ENCODE results near the gene ANTXR1. TPM values are rescaled to one million over a fixed set of nuclear protein-coding genes. Genes with fewer than 3 reads are reported as not detected.

Gene ANTXR1
- total RNA-seq, 1 experiment from 2014 or later = 33.1 TPM

DNA sequence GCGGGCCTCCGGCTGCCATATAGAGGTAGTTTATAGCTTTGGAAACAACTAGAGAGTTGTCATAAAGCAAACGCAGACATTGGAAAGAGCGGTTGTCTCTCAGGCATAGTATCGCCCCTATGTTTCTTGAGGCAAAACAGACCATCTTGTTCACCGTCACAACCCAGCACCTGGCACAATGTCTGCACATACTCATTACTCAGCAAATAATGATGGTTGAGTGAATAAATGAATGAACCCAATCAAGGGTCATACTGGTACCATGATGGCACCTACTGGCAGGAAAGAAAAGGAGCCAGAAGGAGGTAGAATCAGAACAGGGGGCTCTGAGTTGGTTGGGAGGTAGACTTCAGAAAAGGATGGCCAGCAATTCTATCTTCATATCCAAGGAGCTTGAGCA lies 118.5 kb downstream of the ANTXR1 start:
- Mint-ChIP-seq H3K27ac (ENCODE audit: low read depth, unreplicated experiment) (no peak overlapping the region), H3K36me3 (ENCODE audit: insufficient read depth, unreplicated experiment) (no peaks in the 10 kb centered on the region), H3K9me3 (ENCODE audit: unreplicated experiment) (no peaks in the 10 kb centered on the region), H3K27me3 (ENCODE audit: insufficient read depth, unreplicated experiment) (no peaks in the 10 kb centered on the region), H3K4me1 (ENCODE audit: insufficient read depth, unreplicated experiment) (peaks cover 13% of the 10 kb centered on the region), H3K4me3 (ENCODE audit: unreplicated experiment) (no peak overlapping the region)
- TF ChIP-seq, protein P1, sequence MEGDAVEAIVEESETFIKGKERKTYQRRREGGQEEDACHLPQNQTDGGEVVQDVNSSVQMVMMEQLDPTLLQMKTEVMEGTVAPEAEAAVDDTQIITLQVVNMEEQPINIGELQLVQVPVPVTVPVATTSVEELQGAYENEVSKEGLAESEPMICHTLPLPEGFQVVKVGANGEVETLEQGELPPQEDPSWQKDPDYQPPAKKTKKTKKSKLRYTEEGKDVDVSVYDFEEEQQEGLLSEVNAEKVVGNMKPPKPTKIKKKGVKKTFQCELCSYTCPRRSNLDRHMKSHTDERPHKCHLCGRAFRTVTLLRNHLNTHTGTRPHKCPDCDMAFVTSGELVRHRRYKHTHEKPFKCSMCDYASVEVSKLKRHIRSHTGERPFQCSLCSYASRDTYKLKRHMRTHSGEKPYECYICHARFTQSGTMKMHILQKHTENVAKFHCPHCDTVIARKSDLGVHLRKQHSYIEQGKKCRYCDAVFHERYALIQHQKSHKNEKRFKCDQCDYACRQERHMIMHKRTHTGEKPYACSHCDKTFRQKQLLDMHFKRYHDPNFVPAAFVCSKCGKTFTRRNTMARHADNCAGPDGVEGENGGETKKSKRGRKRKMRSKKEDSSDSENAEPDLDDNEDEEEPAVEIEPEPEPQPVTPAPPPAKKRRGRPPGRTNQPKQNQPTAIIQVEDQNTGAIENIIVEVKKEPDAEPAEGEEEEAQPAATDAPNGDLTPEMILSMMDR (IDR thresholded peaks at IDR 0.05; ENCODE audit: unreplicated experiment) = no peak
- no peak for DNase-seq (ENCODE audit: unreplicated experiment)
- BruUV-seq (replicated peaks) = no TSS peak
- ChIA-PET CTCF (interaction anchor here (1.4 kb wide), 1 partner anchor 8 kb away, joined by 3 read pairs; no protein-coding TSS in a partner anchor), POLR2A (no interaction called here)
- intact Hi-C loops (cut with micrococcal nuclease) = no loop called here

DNA sequence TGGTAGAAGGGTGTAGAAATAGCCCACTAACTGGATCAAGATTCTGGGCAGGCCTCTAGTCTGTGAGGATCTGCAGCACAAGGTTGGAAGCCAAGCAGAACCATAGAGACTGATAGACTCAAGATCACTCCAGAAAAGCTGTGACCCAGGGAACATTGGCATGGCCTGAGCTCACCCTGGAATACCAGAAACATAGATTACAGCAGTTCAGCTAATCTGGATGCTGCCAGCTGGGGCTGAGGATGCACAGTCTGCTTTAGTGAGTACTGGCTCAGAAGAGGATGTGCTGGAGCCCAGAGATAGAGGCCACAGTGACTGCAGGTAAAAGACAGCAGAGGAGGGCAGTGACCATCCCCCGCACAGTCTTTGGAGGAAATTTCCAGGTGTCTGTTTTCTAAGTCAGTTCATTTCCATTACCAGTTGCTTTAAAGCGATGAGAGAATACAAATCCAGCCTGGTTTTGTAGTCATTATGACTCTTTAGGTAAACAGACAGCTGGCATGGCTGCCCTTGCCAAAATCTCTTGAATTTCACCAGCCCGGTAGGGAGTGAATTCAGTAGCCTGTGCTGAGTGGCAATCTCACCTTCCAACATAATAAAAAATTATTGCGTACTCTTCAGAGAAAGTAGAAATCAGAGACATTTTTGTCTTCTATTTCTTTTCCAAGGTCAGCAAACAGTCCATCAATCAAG lies 119.2 kb downstream of the ANTXR1 start:
- peak; percentile 43 for DNase-seq (ENCODE audit: unreplicated experiment)
- intact Hi-C loops (cut with micrococcal nuclease) = no loop called here
- ChIA-PET POLR2A (no interaction called here), CTCF (no interaction called here)
- no peak overlapping the region for H3K4me3 Mint-ChIP-seq (ENCODE audit: unreplicated experiment)
- H3K36me3 Mint-ChIP-seq (ENCODE audit: insufficient read depth, unreplicated experiment) = no peaks in the 10 kb centered on the region
- H3K27me3 Mint-ChIP-seq (ENCODE audit: insufficient read depth, unreplicated experiment) = no peaks in the 10 kb centered on the region
- no TSS peak for BruUV-seq (replicated peaks)
- peaks cover 19% of the 10 kb centered on the region for H3K4me1 Mint-ChIP-seq (ENCODE audit: insufficient read depth, unreplicated experiment)
- H3K27ac Mint-ChIP-seq (ENCODE audit: low read depth, unreplicated experiment) = no peak overlapping the region
- TF ChIP-seq, protein P1 (IDR thresholded peaks at IDR 0.05; ENCODE audit: unreplicated experiment) = no peak
- no peaks in the 10 kb centered on the region for H3K9me3 Mint-ChIP-seq (ENCODE audit: unreplicated experiment)

DNA sequence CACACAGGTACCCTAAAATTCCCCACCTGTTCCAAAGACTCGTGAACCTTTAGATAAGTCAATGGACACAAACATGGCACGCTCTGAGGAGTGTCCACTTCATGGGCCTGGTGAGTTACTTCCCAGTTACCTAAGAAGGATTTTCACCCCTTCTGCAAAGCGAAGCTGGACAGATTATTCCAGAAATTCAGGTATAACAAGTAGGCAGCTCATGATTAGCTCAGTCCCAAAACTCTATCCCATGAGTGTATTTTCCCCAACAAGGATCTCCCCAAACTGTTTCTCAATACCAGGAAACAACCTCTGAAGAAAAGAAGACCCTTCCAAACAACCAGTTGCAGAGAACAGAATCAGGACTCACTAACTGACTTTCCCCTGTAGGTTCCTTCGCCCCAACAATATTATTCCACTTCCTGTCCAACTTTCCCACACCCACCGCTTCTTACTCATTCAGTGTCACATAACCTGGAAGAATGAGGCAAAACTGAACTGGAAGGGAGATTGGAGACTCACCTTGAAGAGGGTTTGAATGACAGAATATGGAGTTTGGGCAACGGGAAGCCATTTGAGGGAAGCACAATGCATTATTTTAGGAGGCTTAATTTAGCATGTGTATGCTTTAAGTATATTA lies 120.1 kb downstream of the ANTXR1 start:
- no TSS peak for BruUV-seq (replicated peaks)
- Mint-ChIP-seq H3K4me3 (ENCODE audit: unreplicated experiment) (no peak overlapping the region), H3K36me3 (ENCODE audit: insufficient read depth, unreplicated experiment) (no peaks in the 10 kb centered on the region), H3K27ac (ENCODE audit: low read depth, unreplicated experiment) (no peak overlapping the region), H3K9me3 (ENCODE audit: unreplicated experiment) (no peaks in the 10 kb centered on the region), H3K4me1 (ENCODE audit: insufficient read depth, unreplicated experiment) (peaks cover 23% of the 10 kb centered on the region), H3K27me3 (ENCODE audit: insufficient read depth, unreplicated experiment) (no peaks in the 10 kb centered on the region)
- TF ChIP-seq, protein P1 (IDR thresholded peaks at IDR 0.05; ENCODE audit: unreplicated experiment) = no peak
- ChIA-PET CTCF (interaction anchor here (1.1 kb wide), 1 partner anchor 173 kb away, joined by 4 read pairs; no protein-coding TSS in a partner anchor), POLR2A (interaction anchor here (0.8 kb wide), 1 partner anchor 88 kb away, joined by 3 read pairs; no protein-coding TSS in a partner anchor)
- DNase-seq (ENCODE audit: unreplicated experiment) = peak; percentile 39
- intact Hi-C loops (cut with micrococcal nuclease) = no loop called here

DNA sequence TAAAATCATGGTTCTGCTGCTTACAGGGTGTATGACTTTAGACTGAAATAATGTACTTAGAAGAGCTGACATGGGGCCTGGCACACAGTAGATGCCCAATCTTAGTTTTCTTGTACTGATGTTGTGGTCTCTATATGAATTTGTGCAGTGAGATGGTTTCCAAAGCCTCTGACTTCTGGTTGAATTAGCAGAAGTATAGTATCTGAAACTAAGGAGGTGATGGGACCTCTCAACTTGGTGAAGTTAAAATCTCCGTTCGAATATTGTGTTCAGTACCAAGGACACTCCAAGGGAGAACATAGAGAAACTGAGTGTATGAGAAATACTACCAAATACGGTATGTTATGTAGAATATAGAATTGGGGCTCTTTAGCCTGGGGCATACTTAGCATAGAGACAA lies 120.9 kb downstream of the ANTXR1 start:
- TF ChIP-seq, protein P1 (IDR thresholded peaks at IDR 0.05; ENCODE audit: unreplicated experiment) = no peak
- Mint-ChIP-seq H3K36me3 (ENCODE audit: insufficient read depth, unreplicated experiment) (no peaks in the 10 kb centered on the region), H3K27ac (ENCODE audit: low read depth, unreplicated experiment) (no peak overlapping the region), H3K9me3 (ENCODE audit: unreplicated experiment) (no peaks in the 10 kb centered on the region), H3K27me3 (ENCODE audit: insufficient read depth, unreplicated experiment) (no peaks in the 10 kb centered on the region), H3K4me1 (ENCODE audit: insufficient read depth, unreplicated experiment) (peaks cover 28% of the 10 kb centered on the region), H3K4me3 (ENCODE audit: unreplicated experiment) (no peak overlapping the region)
- intact Hi-C loops (cut with micrococcal nuclease) = no loop called here
- no peak for DNase-seq (ENCODE audit: unreplicated experiment)
- ChIA-PET CTCF (interaction anchor here (1.1 kb wide), 1 partner anchor 172 kb away, joined by 4 read pairs; no protein-coding TSS in a partner anchor), POLR2A (no interaction called here)
- no TSS peak for BruUV-seq (replicated peaks)
